DMS53 (cell line): Measurements from ENCODE around the gene RNF7.
"Not testable (repeated sequence)": the region's sequence is repeated elsewhere in the genome, so short reads cannot be mapped to it uniquely, and the experiment has no call there.

Experiments used
- DNase-seq: peaks from one replicate; lab custom pipeline; 2025; lab: John Stamatoyannopoulos, UW

The RNF7 gene

GRCh38 chr3:141782386-141782932, 44.4 kb downstream of the RNF7 start:
- peak; percentile 14 for DNase-seq

- DNase-seq: no peak
Observed at GRCh38 chr3:141783632-141784031, 45.5 kb downstream of the RNF7 start.

- DNase-seq: no peak
Observed at GRCh38 chr3:141784096-141784495, 46.0 kb downstream of the RNF7 start.

GRCh38 chr3:141784531-141784930, 46.4 kb downstream of the RNF7 start:
- DNase-seq: no peak

DNA sequence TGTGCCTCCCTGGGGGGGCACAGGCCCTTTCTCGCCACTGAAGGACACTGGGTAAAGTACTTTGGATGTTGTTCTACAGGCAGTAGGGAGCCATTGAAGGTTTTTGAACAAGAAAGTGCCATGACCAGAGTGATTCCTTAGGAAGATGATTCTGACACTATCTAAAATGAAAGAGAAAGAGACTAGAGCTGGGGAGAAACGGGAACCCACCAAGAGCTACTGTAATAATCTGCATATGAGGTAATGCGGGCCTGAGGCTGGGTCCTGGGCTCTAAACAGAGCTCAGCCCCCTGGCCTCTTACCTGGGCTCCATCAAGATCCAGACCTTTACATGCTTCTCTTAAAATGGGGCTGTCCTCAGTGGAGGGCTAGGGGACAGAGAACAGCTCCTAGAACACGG, 50.1 kb downstream of the RNF7 start:
- no peak for DNase-seq

GRCh38 chr3:141788750-141789149, 50.7 kb downstream of the RNF7 start:
- DNase-seq: not testable (repeated sequence)

- peak; percentile 17 for DNase-seq
Observed at GRCh38 chr3:141789281-141789680, 51.2 kb downstream of the RNF7 start.

- DNase-seq: no peak
Observed at GRCh38 chr3:141790171-141790570, 52.1 kb downstream of the RNF7 start.

- DNase-seq: no peak
Observed at GRCh38 chr3:141792495-141792894, 54.4 kb downstream of the RNF7 start.

GRCh38 chr3:141793476-141794260, 55.6 kb downstream of the RNF7 start:
- no peak for DNase-seq

DNA sequence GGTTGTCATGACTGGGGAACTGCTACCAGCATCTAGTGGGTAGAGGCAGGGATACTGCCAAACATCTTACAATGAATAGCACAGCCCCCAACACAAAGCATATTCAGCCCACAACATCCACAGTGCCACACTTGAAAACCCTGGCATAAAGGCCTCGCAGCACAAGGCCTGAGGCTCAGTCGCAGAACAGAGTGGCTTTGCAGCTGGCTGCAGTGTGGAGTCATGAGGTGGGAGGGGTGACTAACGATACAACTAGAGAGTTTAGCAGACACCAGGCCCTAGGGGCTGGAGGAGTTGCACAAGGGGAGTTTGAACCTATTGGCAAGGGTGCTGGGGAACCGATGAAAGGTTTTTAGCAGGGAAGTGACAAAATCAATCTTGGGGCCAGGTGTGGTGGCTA, 57.2 kb downstream of the RNF7 start:
- no peak for DNase-seq

GRCh38 chr3:141795741-141796080, 57.6 kb downstream of the RNF7 start:
- no peak for DNase-seq

GRCh38 chr3:141796081-141796888, 58.2 kb downstream of the RNF7 start:
- no peak for DNase-seq
